GM19099 (cell line): Measurements from ENCODE around the gene SCTR.

ENCODE experiments used
- POLR2A ChIP-seq: IDR thresholded peaks from 3 replicates; pipeline ENCODE4 v1.6.1; 2011; ENCODE audit warnings: low read depth; ENCODE audit not compliant: insufficient read length; ENCODE audit errors: extremely low read depth

Gene SCTR

DNA sequence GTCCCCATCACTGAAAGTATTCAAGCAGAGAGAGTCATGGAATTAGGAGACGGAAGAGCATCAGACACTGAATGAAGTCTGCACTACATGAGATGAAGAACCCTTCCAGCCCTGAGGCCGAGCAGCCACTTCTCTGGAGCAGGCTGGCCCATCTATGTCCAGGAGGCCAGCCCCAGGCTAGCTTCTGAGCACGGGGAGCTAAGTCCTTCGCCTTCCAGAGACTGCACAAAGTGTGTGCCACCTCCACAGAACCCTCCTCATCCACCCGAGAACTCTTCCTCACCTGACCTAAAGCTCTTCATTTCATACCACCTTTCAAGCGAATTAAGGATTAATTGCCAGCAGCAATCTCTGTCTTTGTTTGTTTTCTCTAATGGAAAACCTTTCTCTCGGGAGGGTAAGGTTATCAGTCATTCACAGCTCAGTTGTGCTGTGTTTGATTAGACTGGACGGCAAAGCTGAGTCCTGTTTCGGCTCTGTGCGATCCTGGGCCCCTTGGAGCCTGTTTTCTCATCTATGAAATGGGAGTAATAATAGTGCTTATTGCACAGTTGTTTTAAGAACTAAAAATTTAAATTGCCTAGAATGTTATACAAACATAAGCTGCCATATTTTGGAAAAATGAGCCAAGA is 38.0 kb downstream of the SCTR start:
- TF ChIP-seq POLR2A = no peak

- TF ChIP-seq POLR2A = no peak
Observed at GRCh38 chr2:119485336-119486110, 38.8 kb downstream of the SCTR start.

DNA sequence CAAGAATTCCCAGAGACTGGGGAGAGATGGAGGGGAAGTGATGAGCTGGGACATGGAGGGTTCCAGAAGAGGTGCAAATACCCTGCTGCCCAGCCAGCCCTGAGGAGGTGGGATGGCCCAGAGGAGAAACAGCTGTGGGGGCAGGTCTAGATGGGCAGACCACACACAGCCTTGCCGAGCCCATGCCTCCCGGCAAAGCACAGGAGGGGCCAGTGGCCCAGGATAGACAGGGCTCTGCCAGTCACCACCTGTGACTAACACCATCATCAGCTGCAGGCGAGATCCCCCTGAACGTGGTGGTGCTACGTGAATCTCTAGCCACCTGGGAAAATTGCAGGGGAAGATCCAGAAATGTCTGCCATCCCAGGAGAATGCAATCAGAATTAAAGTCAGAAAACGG is 39.4 kb downstream of the SCTR start:
- no peak for TF ChIP-seq POLR2A

DNA sequence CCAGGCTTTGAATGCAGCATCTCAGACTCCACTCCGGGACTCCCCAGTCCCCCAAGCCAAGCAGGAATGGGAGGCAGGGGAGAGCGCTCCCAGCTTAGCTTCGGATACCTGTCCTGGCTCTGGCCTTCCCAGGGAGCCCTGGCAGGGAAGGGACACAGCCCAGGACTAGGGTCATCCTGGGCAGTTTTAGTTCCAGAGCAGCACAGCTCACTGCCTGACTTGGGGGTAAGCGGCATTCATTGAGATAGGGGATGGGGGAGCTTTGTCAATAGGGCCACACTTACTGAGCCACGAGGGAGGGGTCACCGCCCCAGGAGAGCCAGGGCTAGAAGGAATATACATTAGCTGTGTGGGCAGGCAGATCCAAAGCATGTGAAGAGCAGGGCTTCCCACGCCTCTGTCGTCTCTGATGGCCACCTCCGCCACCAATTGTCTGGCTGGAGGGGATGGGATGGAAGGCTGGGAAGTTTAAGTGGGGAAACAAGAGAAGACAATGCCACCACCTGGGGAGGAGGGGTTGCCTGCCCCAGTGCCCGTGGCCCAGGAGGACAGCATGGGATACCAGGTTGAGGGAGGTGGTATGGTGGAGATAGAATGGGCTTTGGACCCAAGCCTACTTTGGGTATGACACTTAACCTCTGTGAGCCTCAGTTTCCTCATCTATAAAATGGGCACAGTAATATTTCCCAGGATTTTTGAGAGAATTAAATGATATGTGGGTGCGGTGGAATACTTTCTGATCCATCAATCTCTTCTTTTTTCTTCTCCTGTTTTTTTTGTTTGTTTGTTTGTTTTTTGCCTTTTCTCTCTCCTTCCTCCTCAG is 40.2 kb downstream of the SCTR start:
- no peak for TF ChIP-seq POLR2A

GRCh38 chr2:119483395-119483753 is 40.9 kb downstream of the SCTR start:
- TF ChIP-seq POLR2A = no peak

DNA sequence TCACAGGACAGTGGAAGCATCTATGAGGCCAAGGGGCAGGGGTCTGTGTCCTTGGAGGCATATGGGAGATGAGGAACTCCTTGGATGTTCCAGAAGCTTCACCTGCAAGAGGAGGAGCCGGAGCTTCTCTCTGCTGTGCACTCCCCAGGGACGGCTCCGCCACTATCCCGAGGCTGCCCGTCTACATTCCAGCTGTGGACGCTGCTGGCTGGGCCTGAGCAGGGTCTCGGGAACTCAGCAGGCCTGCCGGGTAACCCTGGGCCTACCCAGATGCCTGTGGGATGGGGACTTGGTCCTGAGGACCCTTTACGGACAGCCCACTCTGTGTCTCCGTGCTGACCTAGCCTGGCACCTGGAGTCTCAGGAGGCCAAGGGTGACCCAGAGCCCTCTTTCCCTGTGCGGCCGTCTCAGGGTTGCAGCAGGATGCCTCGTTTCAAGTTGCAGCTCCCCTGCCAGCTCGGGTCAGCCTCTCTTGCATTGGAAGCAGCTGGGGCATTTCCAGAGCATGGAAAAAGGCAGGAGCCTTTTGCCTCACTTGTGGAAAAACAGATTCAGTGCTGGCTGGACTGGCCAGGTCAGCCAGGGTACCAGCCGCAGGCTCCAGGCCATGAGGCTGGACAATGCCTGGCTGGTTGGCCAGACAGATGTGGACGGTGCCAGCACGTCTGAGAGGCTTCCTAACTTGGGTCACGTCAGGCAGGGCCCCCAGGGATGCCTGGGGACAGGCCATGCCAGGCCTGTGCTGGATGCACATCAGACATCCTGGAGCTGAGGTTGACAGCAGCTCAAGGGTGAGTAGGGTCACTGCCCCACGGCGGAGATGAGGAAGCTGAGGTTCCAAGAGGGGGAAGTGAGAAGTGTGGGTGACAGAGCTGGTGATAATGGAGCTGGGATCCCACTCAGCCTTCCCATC is 41.5 kb downstream of the SCTR start:
- no peak for TF ChIP-seq POLR2A

DNA sequence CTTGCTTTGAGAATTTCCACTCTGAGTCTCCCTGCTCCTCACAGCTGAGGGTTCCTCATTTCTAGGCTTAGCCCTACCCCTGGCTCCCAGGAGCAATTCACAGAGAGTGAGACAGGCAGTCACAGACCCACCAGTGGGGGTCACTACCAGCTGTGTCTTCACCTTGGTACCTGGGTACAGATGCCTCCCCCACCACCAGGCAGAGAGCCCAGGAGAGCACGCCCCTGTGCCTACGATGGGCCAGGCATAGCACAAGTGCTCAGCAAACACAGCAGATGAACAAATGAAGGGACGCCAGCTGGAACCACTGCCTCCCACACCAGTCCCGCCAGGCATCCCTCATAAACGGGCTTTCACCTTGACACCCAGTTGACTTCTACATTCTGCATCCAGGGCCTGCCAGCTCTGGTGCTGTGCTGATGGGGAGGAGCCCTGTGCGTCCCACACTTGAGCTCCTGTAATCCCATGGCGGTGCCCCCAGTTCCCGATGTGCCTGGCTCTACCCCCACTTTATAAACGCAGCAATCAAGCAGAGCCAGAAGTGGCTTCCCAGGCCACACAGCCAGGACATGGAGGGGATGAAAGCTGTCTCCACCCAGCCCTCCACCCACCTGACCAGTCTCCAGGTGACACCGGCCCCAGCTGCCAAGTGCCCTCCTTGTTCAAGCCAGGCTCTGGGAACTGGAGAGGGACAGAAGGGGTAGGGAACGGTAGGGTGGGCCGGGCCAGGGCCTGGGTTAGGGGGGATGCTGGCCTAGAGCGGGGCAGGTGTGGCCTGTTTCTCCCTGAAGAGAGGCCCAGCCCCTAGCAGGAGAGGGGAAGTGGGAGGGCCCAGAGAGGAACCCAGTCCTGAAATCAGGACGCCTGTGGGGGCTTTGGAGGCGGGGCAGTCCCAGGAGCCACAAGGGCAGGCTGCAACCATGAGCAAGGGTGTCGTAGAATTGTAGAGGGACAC is 42.5 kb downstream of the SCTR start:
- TF ChIP-seq POLR2A = no peak

GRCh38 chr2:119480718-119481142 is 43.6 kb downstream of the SCTR start:
- TF ChIP-seq POLR2A = no peak

DNA sequence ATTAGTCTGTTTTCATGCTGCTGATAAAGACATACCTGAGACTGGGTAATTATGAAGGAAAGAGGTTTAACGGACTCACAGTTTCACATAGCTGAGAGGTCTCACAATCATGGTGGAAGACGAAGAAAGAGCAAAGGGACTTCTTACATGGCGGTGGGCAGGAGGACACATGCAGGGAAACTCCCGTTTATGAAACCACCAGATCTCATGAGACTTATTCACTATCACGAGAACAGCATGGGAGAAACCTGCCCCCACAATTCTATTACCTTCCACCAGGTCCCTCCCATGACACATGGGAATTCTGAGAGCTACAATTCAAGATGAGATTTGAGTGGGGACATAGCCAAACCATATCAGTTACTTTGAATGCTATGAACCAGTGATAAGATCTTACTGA is 44.1 kb downstream of the SCTR start:
- no peak for TF ChIP-seq POLR2A

DNA sequence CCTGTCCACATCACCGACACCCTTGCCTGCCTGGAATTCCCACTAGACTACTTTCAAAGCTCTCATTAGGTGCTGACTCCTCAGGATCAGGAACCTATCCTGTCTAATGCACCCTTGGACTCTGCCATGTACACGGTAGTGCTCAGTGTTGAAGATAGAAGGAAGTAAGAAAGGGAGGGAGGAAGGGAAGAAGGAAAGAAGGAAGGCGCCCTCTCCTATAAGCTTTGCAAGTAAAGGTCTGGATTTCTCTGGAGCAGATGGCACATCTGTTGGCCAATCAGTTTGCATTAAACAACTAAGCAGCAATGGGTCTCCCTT is 45.3 kb downstream of the SCTR start:
- TF ChIP-seq POLR2A = no peak

- TF ChIP-seq POLR2A = no peak
Observed at GRCh38 chr2:119478188-119478977, 45.9 kb downstream of the SCTR start.

DNA sequence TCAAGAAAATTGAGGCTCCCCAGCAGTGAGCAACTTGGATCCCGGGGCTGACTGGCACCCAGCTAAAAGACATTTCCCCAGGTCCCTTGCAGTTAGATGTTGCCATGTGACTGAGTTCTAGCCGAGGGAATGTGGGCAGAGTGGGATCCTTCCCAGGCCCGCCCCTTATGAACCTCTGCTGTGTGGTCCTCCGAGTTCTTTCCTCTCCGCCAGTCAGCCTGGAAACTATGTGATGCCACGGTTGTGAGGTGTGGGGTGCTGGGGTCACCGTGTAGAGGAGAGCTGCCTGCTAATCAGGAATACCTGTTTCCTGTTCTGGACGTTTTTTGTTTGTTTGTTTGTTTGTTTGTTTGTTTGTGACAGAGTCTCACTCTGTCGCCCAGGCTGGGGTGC is 47.2 kb downstream of the SCTR start:
- TF ChIP-seq POLR2A = no peak
